ENCODE measurements around the gene OTOL1. TPM values are rescaled to one million over a fixed set of nuclear protein-coding genes. Genes with fewer than 3 reads are reported as not detected.
A peak's percentile ranks its signal among the peaks of the same experiment; 100 is the strongest.
"Not testable (repeated sequence)": the region's sequence is repeated elsewhere in the genome, so short reads cannot be mapped to it uniquely, and the experiment has no call there.

Gene OTOL1
- total RNA-seq, 3 donors from 2014 or later, result not detected

GRCh38 chr3:161489395-161489794 is 7.2 kb upstream of the OTOL1 start:
- H3K9me3 ChIP-seq, result no peaks in the 10 kb centered on the region
- intact Hi-C loops (cut with DNase I, micrococcal nuclease), result no loop called here
- ATAC-seq (no peak), DNase-seq (no peak)
- no peaks in the 10 kb centered on the region for H3K36me3 ChIP-seq (ENCODE audit: low read depth)
- TF ChIP-seq CTCF (IDR thresholded peaks at IDR 0.05), result no peak
- H3K4me3 ChIP-seq, result no peak overlapping the region
- H3K4me1 ChIP-seq (ENCODE audit: low read depth), result no peaks in the 10 kb centered on the region

- H3K4me1 ChIP-seq (ENCODE audit: low read depth); H3K36me3 ChIP-seq (ENCODE audit: low read depth); intact Hi-C loops (cut with DNase I, micrococcal nuclease); ATAC-seq; DNase-seq; H3K9me3 ChIP-seq; H3K4me3 ChIP-seq: not testable (repeated sequence)
These were observed 5.8 kb upstream of the OTOL1 start for GRCh38 chr3:161490845-161491244.

GRCh38 chr3:161498259-161498921 is 1.8 kb downstream of the OTOL1 start:
- no peak for TF ChIP-seq CTCF (IDR thresholded peaks at IDR 0.05)
- intact Hi-C loops (cut with DNase I, micrococcal nuclease), result no loop called here
- DNase-seq (no peak), ATAC-seq (no peak)
- H3K4me1 ChIP-seq (ENCODE audit: low read depth), result no peaks in the 10 kb centered on the region
- H3K36me3 ChIP-seq (ENCODE audit: low read depth), result no peaks in the 10 kb centered on the region
- no peaks in the 10 kb centered on the region for H3K9me3 ChIP-seq
- H3K4me3 ChIP-seq, result no peak overlapping the region

- ATAC-seq (peak; percentile 77), DNase-seq (no peak)
- Histone ChIP-seq H3K36me3 (ENCODE audit: low read depth) (no peaks in the 10 kb centered on the region), H3K4me3 (no peak overlapping the region), H3K4me1 (ENCODE audit: low read depth) (no peaks in the 10 kb centered on the region), H3K9me3 (no peaks in the 10 kb centered on the region)
- intact Hi-C loops (cut with DNase I, micrococcal nuclease), result no loop called here
- TF ChIP-seq CTCF (IDR thresholded peaks at IDR 0.05), result no peak
These were observed 3.6 kb downstream of the OTOL1 start for GRCh38 chr3:161500068-161500796.

- no peak overlapping the region for H3K4me3 ChIP-seq
- H3K36me3 ChIP-seq (ENCODE audit: low read depth), result no peaks in the 10 kb centered on the region
- H3K9me3 ChIP-seq, result no peaks in the 10 kb centered on the region
- intact Hi-C loops (cut with DNase I, micrococcal nuclease), result no loop called here
- ATAC-seq, result no peak
- no peak for TF ChIP-seq CTCF (IDR thresholded peaks at IDR 0.05)
- DNase-seq, result no peak
- H3K4me1 ChIP-seq (ENCODE audit: low read depth), result no peaks in the 10 kb centered on the region
These were observed 6.7 kb downstream of the OTOL1 start for GRCh38 chr3:161503271-161503670.

GRCh38 chr3:161508852-161509477 is 12.4 kb downstream of the OTOL1 start:
- H3K4me3 ChIP-seq, result no peak overlapping the region
- no peak for TF ChIP-seq CTCF (IDR thresholded peaks at IDR 0.05)
- ATAC-seq (no peak), DNase-seq (no peak)
- intact Hi-C loops (cut with DNase I, micrococcal nuclease), result no loop called here
- H3K36me3 ChIP-seq (ENCODE audit: low read depth), result no peaks in the 10 kb centered on the region
- no peaks in the 10 kb centered on the region for H3K4me1 ChIP-seq (ENCODE audit: low read depth)
- no peaks in the 10 kb centered on the region for H3K9me3 ChIP-seq

Measured in mucosa of descending colon (tissue), 3 donors.